Medulla oblongata (tissue), 1 donor: ENCODE measurements around the gene ADCY2.

ENCODE experiments used
- DNase-seq: peaks from one replicate; pipeline ENCODE4 v3.0.0-alpha.2; 2015; ENCODE audit errors: extremely low spot score

Gene ADCY2

DNA sequence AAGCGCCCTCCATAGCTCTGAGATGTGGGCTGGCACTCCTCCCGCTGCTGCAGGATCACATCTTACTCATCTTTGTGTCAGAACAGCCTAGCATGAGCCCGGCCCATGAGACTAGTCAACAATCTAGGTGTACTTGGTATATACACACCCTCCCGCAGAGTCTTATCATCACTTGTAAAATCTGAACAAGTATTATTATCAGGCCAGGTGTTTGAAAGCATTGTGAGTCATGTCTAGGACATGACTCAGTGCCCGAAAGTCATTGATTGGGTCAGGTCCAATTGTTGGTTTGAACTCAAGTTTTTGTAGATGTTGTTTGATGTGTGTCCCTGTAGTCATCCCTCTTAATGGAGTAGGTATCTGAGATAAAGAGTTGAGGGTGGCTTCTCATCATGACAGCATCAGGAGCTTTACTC, 346.3 kb downstream of the ADCY2 start:
- DNase-seq: no peak

- peak; percentile 84 for DNase-seq
These were observed 350.1 kb downstream of the ADCY2 start for GRCh38 chr5:7745882-7746610.

- DNase-seq: no peak
These were observed 351.8 kb downstream of the ADCY2 start for GRCh38 chr5:7747728-7748127.

GRCh38 chr5:7749626-7750025, 353.7 kb downstream of the ADCY2 start:
- DNase-seq: no peak

DNA sequence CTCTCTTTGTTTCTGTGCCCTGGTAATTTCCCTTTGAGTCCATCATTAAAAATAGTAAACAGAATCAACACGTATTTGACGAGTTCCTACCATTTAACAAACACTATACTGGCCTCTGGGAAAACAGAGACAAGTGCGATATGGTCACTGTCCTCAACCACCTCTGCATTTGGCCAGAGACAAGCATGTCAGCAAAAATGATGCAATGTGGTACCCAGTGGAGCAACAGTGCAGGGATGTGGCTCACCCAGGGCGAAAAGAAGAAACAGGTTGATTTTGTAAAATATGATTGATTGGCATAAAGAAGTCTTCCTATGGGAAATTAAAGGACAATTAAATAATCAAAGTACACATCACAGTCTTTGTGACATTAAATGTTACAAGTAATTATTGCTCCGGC, 355.9 kb downstream of the ADCY2 start:
- DNase-seq: no peak

GRCh38 chr5:7753181-7753580, 357.2 kb downstream of the ADCY2 start:
- no peak for DNase-seq

GRCh38 chr5:7753596-7753995, 357.7 kb downstream of the ADCY2 start:
- no peak for DNase-seq

- DNase-seq: no peak
These were observed 358.6 kb downstream of the ADCY2 start for GRCh38 chr5:7754490-7754889.

GRCh38 chr5:7754997-7755596, 359.2 kb downstream of the ADCY2 start:
- DNase-seq: peak; percentile 58

GRCh38 chr5:7755958-7756357, 360.0 kb downstream of the ADCY2 start:
- no peak for DNase-seq

GRCh38 chr5:7756453-7756852, 360.5 kb downstream of the ADCY2 start:
- DNase-seq: peak; percentile 54

- DNase-seq: no peak
These were observed 363.4 kb downstream of the ADCY2 start for GRCh38 chr5:7759257-7759871.

DNA sequence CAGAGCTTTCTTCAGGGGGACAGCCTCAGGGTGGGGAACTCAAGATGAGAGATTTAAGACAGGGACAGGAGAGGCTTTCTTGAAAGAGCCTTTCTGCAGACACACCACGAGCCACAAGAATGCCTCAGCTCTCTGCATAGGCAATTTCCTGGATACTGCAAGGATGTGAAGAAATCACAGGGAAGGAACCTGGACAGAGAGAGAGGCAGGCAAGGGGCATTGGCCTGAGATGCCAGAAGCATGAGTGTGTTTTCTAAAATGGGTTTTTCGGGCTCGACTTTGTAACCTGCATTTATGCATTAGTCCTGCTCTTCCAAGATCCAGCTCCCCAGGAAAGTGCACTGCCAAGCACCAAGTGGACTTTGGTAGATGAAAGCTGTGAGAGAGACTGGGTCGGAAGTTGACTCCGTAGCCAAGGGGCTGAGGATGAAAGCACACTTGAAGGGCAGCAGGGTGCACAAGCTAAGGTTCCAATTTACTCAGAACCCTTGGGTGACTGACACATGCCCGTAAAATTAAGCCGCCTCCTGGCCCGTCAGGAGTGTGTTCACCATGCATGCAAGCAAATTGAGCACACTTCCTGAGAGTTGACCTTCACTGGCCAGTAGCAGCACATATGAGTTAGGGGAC, 364.1 kb downstream of the ADCY2 start:
- no peak for DNase-seq

- no peak for DNase-seq
These were observed 366.3 kb downstream of the ADCY2 start for GRCh38 chr5:7762267-7762666.

DNA sequence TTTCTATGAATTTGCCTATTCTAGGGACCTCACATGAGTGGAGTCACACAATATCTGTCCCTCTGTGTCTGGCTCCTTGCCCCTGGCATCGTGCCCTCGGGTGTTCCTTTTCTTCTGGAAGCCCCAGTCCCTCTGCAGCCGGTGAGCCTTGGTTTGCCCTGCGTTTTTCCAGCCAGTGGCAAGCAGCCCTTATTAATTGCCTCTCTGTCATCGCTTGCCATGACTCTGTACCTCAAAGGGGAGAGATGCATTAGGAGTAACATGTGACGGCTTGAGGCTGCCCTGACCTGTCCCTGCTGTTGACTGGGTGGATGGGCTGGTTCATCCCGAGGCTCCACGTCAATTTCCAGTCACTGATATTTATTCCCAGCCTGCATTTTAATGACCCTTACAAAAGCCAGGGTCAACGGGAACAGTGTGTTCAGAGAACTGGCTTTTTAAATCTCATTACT, 367.7 kb downstream of the ADCY2 start:
- peak; percentile 81 for DNase-seq

GRCh38 chr5:7764452-7764851, 368.5 kb downstream of the ADCY2 start:
- no peak for DNase-seq

DNA sequence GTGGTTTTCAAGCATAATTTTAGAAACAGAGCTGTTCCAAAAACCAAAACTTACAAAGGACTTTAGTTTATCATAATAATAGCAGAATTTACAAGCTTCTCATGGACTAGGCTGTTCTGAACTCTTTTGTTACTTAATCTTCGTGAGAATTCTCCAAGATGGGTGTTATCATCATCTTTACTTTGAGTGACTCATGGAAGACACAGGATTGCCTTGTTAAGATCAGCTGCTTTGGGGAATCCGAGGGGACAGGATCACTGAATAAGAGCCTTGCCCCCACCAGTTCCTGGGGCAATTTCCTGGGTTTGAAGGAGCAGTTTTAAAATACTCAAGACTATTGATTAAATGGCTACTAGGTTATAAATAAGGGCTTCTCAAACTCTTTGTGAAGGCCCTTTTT, 374.5 kb downstream of the ADCY2 start:
- no peak for DNase-seq

GRCh38 chr5:7772141-7772540, 376.2 kb downstream of the ADCY2 start:
- DNase-seq: no peak

DNA sequence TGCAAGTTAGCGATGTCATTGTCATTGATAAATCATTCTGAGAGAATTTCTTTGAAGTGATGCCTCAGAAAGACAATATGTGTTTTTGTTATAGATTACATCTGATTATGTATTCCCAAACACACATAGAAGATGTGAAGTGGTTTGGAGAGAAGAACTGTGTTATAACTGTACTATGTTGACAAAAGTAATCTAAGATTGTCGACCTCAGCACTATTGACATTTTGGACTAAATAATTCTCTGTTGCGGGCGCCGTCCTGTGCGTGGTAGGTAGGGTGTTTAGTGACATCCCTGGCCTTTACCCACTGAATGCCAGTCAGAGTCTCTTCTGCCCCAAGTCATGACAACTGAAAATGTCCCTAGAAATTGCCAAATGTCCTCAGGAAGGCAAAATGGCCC, 377.2 kb downstream of the ADCY2 start:
- DNase-seq: no peak

GRCh38 chr5:7776442-7776841, 380.5 kb downstream of the ADCY2 start:
- no peak for DNase-seq

GRCh38 chr5:7779019-7780005, 383.4 kb downstream of the ADCY2 start:
- DNase-seq: peak; percentile 41
